Measurements from ENCODE around the gene HSPA1A. TPM values are rescaled to one million over a fixed set of nuclear protein-coding genes. Genes with fewer than 3 reads are reported as not detected.

HSPA1A gene
- total RNA-seq, 2 donors from 2014 or later: 230 to 440 TPM

- Histone ChIP-seq H3K4me3 (no peak overlapping the region), H3K27me3 (replicated peaks; ENCODE audit: insufficient read depth) (no peaks in the 10 kb centered on the region), H3K4me1 (replicated peaks) (no peaks in the 10 kb centered on the region), H3K36me3 (peaks cover 0 to 7% of the 10 kb centered on the region in 2 donors), H3K9me3 (no peaks in the 10 kb centered on the region), H3K27ac (no peak overlapping the region)
- WGBS: 83% methylated on average over 4 of the region's 4 CpGs
- no peak for TF ChIP-seq POLR2AphosphoS5 (IDR thresholded peaks at IDR 0.05)
- TF ChIP-seq, protein P1, sequence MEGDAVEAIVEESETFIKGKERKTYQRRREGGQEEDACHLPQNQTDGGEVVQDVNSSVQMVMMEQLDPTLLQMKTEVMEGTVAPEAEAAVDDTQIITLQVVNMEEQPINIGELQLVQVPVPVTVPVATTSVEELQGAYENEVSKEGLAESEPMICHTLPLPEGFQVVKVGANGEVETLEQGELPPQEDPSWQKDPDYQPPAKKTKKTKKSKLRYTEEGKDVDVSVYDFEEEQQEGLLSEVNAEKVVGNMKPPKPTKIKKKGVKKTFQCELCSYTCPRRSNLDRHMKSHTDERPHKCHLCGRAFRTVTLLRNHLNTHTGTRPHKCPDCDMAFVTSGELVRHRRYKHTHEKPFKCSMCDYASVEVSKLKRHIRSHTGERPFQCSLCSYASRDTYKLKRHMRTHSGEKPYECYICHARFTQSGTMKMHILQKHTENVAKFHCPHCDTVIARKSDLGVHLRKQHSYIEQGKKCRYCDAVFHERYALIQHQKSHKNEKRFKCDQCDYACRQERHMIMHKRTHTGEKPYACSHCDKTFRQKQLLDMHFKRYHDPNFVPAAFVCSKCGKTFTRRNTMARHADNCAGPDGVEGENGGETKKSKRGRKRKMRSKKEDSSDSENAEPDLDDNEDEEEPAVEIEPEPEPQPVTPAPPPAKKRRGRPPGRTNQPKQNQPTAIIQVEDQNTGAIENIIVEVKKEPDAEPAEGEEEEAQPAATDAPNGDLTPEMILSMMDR (IDR thresholded peaks at IDR 0.05): peak in 1 of 4 experiments; percentile 32
- no peak for DNase-seq (ENCODE audit: low spot score)
- intact Hi-C loops (cut with DNase I): no loop called here
These were observed 40.2 kb upstream of the HSPA1A start for GRCh38 chr6:31775184-31775583.

- H3K36me3 ChIP-seq: peaks cover 0 to 12% of the 10 kb centered on the region in 2 donors
- intact Hi-C loops (cut with DNase I): no loop called here
- H3K27me3 ChIP-seq (replicated peaks; ENCODE audit: insufficient read depth): no peaks in the 10 kb centered on the region
- no peak overlapping the region for H3K27ac ChIP-seq
- no peak for TF ChIP-seq POLR2A (IDR thresholded peaks at IDR 0.05)
- TF ChIP-seq POLR2AphosphoS5 (IDR thresholded peaks at IDR 0.05): no peak
- TF ChIP-seq, protein P1 (IDR thresholded peaks at IDR 0.05): no peak
- H3K9me3 ChIP-seq: no peaks in the 10 kb centered on the region
- no peak for DNase-seq (ENCODE audit: low spot score)
- no peaks in the 10 kb centered on the region for H3K4me1 ChIP-seq (replicated peaks)
- WGBS: 93% methylated on average over 32 of the region's 32 CpGs
- no peak overlapping the region for H3K4me3 ChIP-seq
These were observed 39.5 kb upstream of the HSPA1A start for GRCh38 chr6:31775633-31776484.

DNA sequence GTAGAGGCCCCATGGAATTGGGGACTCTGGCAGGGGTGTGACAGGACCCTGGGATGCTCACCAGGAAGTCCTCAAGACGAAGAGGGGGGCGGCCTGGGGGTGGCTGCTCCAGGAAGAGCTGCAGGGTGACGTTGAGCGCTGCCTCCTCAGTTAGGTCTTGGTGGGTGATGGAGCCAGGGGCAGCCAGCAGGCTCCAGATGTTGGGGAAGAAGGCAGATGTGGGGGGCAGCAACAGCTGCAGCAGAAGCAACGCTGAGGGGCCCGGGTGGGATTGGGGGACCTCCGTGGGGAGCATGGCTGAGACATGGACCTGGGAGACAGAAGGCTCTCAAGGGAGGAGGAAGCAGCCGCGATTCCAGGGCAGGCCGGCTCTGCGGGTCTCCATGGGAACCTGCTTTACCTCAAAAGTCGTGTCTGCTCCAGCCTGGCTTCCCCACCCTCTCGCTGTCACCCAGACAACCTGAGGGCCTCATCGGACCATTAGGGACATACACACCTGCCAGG is 38.8 kb upstream of the HSPA1A start:
- intact Hi-C loops (cut with DNase I): no loop called here
- TF ChIP-seq, protein P1 (IDR thresholded peaks at IDR 0.05): no peak
- no peak for TF ChIP-seq POLR2A (IDR thresholded peaks at IDR 0.05)
- no peak for TF ChIP-seq POLR2AphosphoS5 (IDR thresholded peaks at IDR 0.05)
- H3K9me3 ChIP-seq: no peaks in the 10 kb centered on the region
- H3K27me3 ChIP-seq (replicated peaks; ENCODE audit: insufficient read depth): no peaks in the 10 kb centered on the region
- DNase-seq (ENCODE audit: low spot score): no peak
- no peaks in the 10 kb centered on the region for H3K4me1 ChIP-seq (replicated peaks)
- peaks cover 5 to 16% of the 10 kb centered on the region in 2 donors for H3K36me3 ChIP-seq
- H3K27ac ChIP-seq: peak overlapping the region in 1 of 2 donors; percentile 15
- no peak overlapping the region for H3K4me3 ChIP-seq
- 33% methylated on average over 14 of the region's 14 CpGs for WGBS

DNA sequence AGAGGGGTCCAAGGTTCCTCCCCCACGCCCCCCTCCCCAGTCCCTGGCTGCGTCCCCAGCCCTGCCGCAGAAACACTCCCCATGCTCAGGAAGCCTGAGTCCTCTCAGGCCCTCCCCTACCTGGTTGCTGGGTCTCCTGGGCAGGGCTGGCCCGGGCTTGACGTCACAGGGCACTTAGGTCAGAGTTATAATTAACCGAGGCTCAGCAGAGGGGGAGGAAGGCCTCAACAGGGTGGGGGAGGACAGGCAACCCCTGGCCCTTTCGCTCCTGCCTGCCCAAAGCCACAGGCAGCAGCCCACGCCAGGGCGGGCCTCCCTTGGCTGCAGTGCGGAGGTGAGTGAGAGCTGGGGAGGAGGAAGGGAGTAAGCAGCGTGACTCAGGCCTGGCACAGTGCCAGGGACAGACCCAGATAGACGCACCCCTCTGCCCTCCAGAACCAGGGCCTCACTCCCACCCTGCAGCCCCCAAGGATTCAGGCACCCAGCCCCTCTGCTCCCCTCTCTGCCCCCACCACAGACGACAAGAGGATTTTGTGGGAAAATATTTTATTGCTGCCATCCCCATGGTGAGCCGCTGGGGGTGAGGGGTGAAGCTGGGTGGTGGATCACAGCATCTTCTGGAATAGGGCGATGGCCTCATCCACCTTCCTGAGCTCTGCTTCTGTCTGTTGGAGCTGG is 38.2 kb upstream of the HSPA1A start, which contains the start of gene VWA7:
VWA7 (minus strand) TSS at position 340 of the 678 bp plus-strand sequence. CDS start 549 bp downstream, outside the sequence.
- Histone ChIP-seq H3K4me3 (no peak within 1 kb of the TSS), H3K27ac (peak within 1 kb of the TSS in 1 of 2 donors; percentile 15), H3K36me3 (peaks cover 5 to 16% of the 10 kb centered on the region in 2 donors), H3K9me3 (no peaks in the 10 kb centered on the region), H3K27me3 (replicated peaks; ENCODE audit: insufficient read depth) (no peaks in the 10 kb centered on the region), H3K4me1 (replicated peaks) (no peaks in the 10 kb centered on the region)
- WGBS: 16% methylated on average over 15 of the region's 15 CpGs
- TF ChIP-seq POLR2AphosphoS5 (IDR thresholded peaks at IDR 0.05): peak; percentile 19
- TF ChIP-seq POLR2A (IDR thresholded peaks at IDR 0.05): peak; percentile 26
- TF ChIP-seq, protein P1 (IDR thresholded peaks at IDR 0.05): peak in 1 of 4 experiments; percentile 10
- intact Hi-C loops (cut with DNase I): no loop called here
- DNase-seq (ENCODE audit: low spot score): peak; percentile 42

Measured in prostate gland (tissue), 2 donors.